ENCODE data around the gene TCL1A. TPM values are rescaled to one million over a fixed set of nuclear protein-coding genes. Genes with fewer than 3 reads are reported as not detected.
"Not testable (repeated sequence)": the region's sequence is repeated elsewhere in the genome, so short reads cannot be mapped to it uniquely, and the experiment has no call there.

Gene TCL1A
- total RNA-seq, 2 experiments from 2014 or later = not detected

DNA sequence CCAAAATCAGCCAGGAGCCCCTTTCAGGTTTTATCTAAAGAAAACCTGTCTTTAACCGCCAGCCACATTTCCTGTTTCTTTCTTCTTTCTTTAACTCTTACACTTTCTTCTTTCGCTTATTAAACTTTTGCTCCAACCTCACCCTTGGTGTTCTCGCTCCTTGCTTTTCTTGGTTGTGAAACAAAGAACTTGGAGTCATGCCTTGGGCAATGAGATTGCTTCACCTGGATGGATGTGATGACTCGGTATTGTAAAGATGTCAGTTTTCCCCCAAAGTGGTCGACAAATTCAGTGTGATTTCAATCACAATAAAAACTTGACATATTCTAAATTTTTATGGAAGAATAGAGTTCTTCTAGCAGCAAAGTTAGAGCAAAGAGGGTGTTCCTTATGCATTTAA is 16.2 kb upstream of the TCL1A start:
- no peaks in the 10 kb centered on the region for H3K4me1 Mint-ChIP-seq
- intact Hi-C loops (cut with DNase I, micrococcal nuclease) = no loop called here
- H3K27me3 Mint-ChIP-seq = peaks cover 34% of the 10 kb centered on the region
- POLR2A ChIA-PET = no interaction called here
- ATAC-seq (no peak), DNase-seq (no peak)
- H3K36me3 Mint-ChIP-seq (ENCODE audit: low read depth) = no peaks in the 10 kb centered on the region
- no peak overlapping the region for H3K27ac Mint-ChIP-seq
- CTCF ChIA-PET = interaction anchor here (1.0 kb wide), 1 partner anchor 13 kb away, joined by 4 read pairs; no protein-coding TSS in a partner anchor
- H3K9me3 Mint-ChIP-seq (ENCODE audit: low read depth) = no peaks in the 10 kb centered on the region
- no peak overlapping the region for H3K4me3 Mint-ChIP-seq

DNA sequence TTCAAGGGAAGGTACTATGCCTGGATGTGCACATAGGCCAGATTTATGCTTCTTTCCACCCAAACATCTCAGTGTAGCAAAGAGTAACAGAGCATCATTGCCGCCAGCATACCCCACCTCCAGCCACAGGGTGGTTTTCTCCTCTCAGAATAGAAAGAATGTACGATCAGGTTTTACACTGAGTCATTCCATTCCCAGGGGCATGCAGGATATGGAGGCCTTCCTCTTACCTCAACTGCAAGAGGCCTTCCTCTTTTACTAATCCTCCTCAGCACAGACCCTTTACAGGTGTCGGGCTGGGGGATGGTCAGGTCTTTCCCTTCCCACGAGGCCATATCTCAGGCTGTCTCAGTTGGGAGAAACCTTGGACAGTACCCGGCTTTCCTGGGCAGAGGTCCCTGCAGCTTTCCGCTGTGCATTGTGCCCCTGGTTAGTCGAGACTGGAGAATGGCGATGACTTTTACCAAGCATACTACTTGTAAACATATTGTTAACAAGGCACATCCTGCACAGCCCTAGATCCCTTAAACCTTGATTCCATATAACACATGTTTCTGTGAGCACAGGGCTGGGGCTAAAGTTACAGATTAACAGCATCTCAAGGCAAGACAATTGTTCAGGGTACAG is 15.6 kb upstream of the TCL1A start:
- ATAC-seq; H3K36me3 Mint-ChIP-seq (ENCODE audit: low read depth); POLR2A ChIA-PET; DNase-seq; H3K4me3 Mint-ChIP-seq; CTCF ChIA-PET; intact Hi-C loops (cut with DNase I, micrococcal nuclease); H3K27ac Mint-ChIP-seq; H3K9me3 Mint-ChIP-seq (ENCODE audit: low read depth); H3K4me1 Mint-ChIP-seq: not testable (repeated sequence)
- H3K27me3 Mint-ChIP-seq = peaks cover 37% of the 10 kb centered on the region

DNA sequence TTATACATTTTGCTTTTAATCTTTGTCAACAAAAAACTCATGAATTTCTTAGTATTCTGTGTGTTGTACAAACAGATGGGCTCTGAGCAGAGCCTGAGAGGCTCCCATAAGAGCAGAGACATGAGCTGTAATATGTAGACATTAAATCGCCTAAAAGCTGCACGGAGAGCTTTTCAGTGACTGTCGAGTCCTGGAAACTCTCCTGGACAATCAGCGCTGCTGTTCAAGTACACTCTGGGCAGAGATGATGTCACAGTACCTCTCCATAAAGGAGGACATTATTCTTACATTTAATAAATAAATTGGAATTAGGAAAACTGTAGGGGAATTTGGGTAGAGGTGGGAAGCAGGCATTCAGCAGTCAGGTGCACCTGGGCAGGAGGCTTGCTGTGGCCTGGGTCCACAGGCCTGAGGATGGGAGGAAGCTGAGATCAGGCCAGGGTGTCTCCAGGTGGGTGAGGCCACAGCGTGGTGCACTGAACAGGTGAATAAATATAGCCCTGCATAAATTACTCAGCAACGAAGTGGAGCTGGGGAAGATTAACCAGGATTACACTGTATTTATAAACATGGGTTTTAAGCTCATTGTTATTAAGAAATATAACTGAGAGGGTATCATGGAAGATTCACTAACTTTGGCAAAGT is 13.3 kb upstream of the TCL1A start:
- no peak for DNase-seq
- intact Hi-C loops (cut with DNase I, micrococcal nuclease) = no loop called here
- Mint-ChIP-seq H3K9me3 (ENCODE audit: low read depth) (peaks cover 5% of the 10 kb centered on the region), H3K36me3 (ENCODE audit: low read depth) (no peaks in the 10 kb centered on the region), H3K27me3 (peaks cover 36% of the 10 kb centered on the region), H3K4me3 (no peak overlapping the region), H3K4me1 (no peaks in the 10 kb centered on the region), H3K27ac (no peak overlapping the region)
- ChIA-PET CTCF (no interaction called here), POLR2A (no interaction called here)
- no peak for ATAC-seq

DNA sequence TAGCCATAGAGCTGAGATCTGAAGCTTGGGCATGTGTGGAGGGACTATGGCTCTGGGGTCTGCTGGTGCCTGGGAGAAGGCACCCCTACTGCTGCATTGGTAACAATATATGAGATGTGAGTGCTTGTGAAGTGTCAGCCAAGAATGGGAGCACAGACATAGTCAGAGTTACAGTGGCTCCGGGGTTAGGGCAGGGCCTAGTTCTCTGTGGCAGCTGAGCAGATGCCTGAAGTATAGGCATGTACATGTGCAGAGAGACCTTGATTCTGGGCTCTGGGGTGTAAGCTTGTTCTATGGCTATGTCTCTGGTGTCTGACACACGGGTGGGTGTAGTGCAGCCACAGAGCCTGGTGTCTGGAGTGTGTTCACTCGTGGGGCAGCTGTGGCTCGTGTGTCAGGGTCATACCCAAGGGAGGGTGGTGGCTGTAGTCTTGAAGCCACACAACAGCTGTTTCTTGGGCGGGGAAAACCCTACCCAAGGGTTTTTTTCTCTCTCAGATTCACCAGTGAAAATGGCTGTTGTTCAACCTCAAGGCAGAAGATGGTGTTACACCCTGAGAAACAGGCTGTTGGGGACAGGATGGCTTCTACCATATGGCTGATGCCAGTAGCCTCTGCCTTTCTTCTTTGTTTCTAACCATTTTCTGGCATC is 11.9 kb upstream of the TCL1A start:
- no peaks in the 10 kb centered on the region for H3K36me3 Mint-ChIP-seq (ENCODE audit: low read depth)
- ATAC-seq (no peak), DNase-seq (no peak)
- ChIA-PET CTCF (no interaction called here), POLR2A (no interaction called here)
- no peak overlapping the region for H3K4me3 Mint-ChIP-seq
- no peak overlapping the region for H3K27ac Mint-ChIP-seq
- H3K9me3 Mint-ChIP-seq (ENCODE audit: low read depth) = peaks cover 7% of the 10 kb centered on the region
- H3K27me3 Mint-ChIP-seq = peaks cover 36% of the 10 kb centered on the region
- H3K4me1 Mint-ChIP-seq = no peaks in the 10 kb centered on the region
- intact Hi-C loops (cut with DNase I, micrococcal nuclease) = no loop called here

DNA sequence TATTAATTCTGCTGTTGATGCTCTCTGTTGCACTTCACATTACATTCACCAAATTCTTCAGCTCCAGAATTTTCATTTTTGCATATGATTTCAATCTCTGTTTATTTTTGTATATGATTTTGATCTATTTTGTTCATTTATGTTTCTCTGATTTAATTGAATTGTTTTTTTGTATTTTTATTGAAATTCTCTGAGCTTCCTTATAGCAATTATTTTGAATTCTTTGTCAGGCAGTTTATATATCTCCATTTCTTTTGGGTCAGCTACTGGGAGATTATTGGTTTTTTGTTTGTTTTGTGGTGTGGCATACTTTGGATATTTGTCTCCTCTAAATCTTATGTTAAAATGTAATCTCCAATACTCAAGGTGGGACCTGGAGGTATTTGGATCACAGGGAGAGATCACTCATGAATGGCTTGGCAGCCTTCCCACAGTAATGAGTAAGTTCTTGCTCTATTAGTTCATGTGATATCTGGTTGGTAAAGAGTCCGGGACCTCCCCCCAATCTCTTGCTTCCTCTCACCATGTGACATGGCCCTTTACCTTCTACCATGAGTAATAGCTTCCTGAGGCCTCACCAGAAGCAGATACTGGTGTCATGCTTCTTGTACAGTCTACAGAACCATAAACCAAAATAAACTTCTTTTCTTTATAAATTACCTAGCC is 8.7 kb upstream of the TCL1A start:
- POLR2A ChIA-PET = interaction anchor here (0.7 kb wide), 1 partner anchor 1714 kb away, joined by 3 read pairs; no protein-coding TSS in a partner anchor
- Mint-ChIP-seq H3K27ac (no peak overlapping the region), H3K27me3 (peaks cover 26% of the 10 kb centered on the region), H3K4me3 (no peak overlapping the region), H3K9me3 (ENCODE audit: low read depth) (peaks cover 7% of the 10 kb centered on the region), H3K4me1 (no peaks in the 10 kb centered on the region), H3K36me3 (ENCODE audit: low read depth) (no peaks in the 10 kb centered on the region)
- DNase-seq (no peak), ATAC-seq (no peak)
- intact Hi-C loops (cut with DNase I, micrococcal nuclease) = no loop called here
- CTCF ChIA-PET = no interaction called here

DNA sequence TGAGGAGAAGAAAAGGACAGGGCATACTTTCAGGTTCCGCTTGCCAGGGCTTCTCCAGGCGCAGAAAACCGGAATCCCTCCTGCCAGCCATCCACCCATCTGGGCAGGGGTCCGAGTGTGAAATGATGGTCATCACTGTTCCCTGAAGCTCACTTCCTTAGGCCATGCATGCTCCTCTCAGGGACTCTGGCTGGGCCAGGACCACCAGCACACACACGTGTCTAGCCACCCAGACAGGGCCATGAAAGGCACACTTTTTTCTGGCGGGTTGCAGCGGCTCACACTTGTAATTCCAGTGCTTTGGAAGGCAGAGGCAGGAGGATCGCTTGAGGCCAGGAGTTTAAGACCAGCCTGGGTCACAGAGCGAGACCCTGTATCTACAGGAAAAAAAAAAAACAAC is 1.5 kb downstream of the TCL1A start:
- Mint-ChIP-seq H3K4me1 (no peaks in the 10 kb centered on the region), H3K9me3 (ENCODE audit: low read depth) (no peaks in the 10 kb centered on the region), H3K27me3 (peaks cover 27% of the 10 kb centered on the region), H3K36me3 (ENCODE audit: low read depth) (no peaks in the 10 kb centered on the region), H3K27ac (no peak overlapping the region), H3K4me3 (no peak overlapping the region)
- ChIA-PET POLR2A (no interaction called here), CTCF (no interaction called here)
- intact Hi-C loops (cut with DNase I, micrococcal nuclease) = no loop called here
- DNase-seq (no peak), ATAC-seq (no peak)

DNA sequence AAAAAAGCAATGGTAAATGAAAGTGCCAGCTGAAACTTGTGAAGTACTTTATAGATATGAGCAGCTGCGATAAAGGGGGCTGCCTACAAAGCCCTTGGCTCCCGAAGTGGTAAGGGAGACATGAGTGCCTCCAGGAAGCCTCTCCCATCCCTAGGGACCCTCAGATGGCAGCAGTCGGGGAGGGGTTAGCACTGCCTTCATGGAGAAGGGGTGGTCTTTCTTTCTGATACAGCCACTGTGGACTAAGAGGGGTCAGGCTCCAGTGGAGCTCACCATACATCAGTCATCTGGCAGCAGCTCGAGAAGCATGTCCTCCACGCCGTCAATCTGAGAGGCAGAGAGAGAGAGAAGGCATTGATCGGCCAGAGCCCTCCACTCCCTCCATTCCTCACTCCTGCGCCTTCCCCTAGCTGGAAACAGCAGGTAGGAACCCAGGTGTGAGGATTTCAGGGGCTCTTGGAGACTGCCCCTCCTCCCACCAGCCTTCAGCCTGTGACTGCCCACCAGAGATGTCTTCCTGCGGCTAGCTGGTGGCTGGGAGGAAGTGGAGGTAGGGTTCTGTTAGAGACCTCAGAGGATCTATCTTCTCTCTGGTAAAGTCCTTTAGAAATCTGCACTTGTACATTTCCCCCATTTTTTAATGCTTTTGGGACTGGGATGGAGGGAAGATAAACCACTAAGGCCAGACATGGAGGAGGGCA is 2.3 kb downstream of the TCL1A start:
- intact Hi-C loops (cut with DNase I, micrococcal nuclease) = no loop called here
- H3K27ac Mint-ChIP-seq = no peak overlapping the region
- DNase-seq = no peak
- H3K27me3 Mint-ChIP-seq = peaks cover 28% of the 10 kb centered on the region
- no peaks in the 10 kb centered on the region for H3K36me3 Mint-ChIP-seq (ENCODE audit: low read depth)
- POLR2A ChIA-PET = no interaction called here
- H3K4me3 Mint-ChIP-seq = no peak overlapping the region
- CTCF ChIA-PET = no interaction called here
- no peaks in the 10 kb centered on the region for H3K9me3 Mint-ChIP-seq (ENCODE audit: low read depth)
- ATAC-seq = no peak
- no peaks in the 10 kb centered on the region for H3K4me1 Mint-ChIP-seq

DNA sequence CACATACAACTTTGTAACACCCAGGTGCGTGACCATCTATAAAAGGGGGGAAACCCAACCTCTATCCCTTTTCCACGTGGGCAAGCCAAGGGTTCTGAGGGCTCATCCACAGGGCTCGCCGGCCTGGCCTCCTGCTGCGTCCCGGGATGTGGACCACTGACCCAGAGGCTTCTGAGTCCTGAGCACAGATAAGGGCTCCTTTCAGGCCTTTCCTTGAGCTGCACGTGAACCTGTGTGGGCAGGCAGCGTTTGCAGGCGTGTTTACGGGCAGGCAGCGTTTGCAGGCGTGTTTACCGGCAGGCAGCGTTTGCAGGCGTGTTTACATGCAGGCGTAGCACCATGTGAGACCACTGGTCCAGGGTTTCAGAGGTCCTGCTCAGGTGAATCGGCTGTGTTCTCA is 3.8 kb downstream of the TCL1A start:
- DNase-seq (no peak), ATAC-seq (no peak)
- ChIA-PET CTCF (no interaction called here), POLR2A (interaction anchor here (0.6 kb wide), 1 partner anchor 155 kb away, joined by 5 read pairs; no protein-coding TSS in a partner anchor)
- Mint-ChIP-seq H3K4me1 (no peaks in the 10 kb centered on the region), H3K27ac (no peak overlapping the region), H3K9me3 (ENCODE audit: low read depth) (no peaks in the 10 kb centered on the region), H3K27me3 (peaks cover 30% of the 10 kb centered on the region), H3K4me3 (no peak overlapping the region), H3K36me3 (ENCODE audit: low read depth) (no peaks in the 10 kb centered on the region)
- intact Hi-C loops (cut with DNase I, micrococcal nuclease) = no loop called here

DNA sequence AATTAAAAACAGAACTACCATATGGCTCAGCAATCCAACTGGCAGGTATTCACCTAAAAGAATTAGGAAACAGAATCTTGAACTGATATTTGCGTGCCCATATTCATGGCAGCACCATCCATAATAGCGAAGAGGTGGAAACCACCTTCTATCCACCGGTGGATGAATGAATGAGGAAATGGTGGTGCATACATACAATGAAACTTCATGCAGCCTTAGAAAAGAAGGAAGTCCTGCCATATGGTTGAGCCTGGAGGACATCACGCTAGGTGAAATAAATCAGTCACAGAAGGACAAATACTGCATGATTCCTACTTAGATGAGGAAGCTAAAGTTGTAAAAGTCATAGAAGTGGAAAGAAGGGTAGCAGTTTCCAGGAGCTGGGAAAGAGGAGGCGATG is 6.6 kb downstream of the TCL1A start:
- intact Hi-C loops (cut with DNase I, micrococcal nuclease) = no loop called here
- CTCF ChIA-PET = no interaction called here
- DNase-seq = no peak
- no peaks in the 10 kb centered on the region for H3K4me1 Mint-ChIP-seq
- POLR2A ChIA-PET = no interaction called here
- no peak for ATAC-seq
- H3K27me3 Mint-ChIP-seq = peaks cover 31% of the 10 kb centered on the region
- no peak overlapping the region for H3K27ac Mint-ChIP-seq
- H3K4me3 Mint-ChIP-seq = no peak overlapping the region
- no peaks in the 10 kb centered on the region for H3K9me3 Mint-ChIP-seq (ENCODE audit: low read depth)
- no peaks in the 10 kb centered on the region for H3K36me3 Mint-ChIP-seq (ENCODE audit: low read depth)

DNA sequence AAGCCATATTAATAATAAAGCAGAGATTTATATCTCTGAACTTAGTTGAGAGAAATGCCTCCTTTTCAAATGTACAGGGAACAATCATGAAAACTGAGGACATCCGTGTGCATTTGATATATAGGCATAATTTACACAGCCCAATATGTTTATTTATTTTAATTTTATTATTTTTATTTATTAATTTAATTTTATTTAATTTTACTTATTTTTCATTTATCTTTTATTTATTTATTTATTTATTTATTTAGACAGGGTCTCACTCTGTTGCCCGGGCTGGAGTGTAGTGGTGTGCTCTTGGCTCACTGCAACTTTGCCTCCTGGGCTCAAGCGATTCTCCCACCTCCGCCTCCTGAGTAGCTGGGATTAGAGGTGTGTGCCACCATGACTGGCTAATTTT is 8.4 kb downstream of the TCL1A start:
- Mint-ChIP-seq H3K27me3 (peaks cover 31% of the 10 kb centered on the region), H3K27ac (no peak overlapping the region), H3K4me3 (no peak overlapping the region), H3K9me3 (ENCODE audit: low read depth) (no peaks in the 10 kb centered on the region), H3K4me1 (no peaks in the 10 kb centered on the region), H3K36me3 (ENCODE audit: low read depth) (no peaks in the 10 kb centered on the region)
- no peak for ATAC-seq
- POLR2A ChIA-PET = no interaction called here
- DNase-seq = no peak
- intact Hi-C loops (cut with DNase I, micrococcal nuclease) = no loop called here
- CTCF ChIA-PET = interaction anchor here (0.5 kb wide), 1 partner anchor 53 kb away, joined by 3 read pairs; no protein-coding TSS in a partner anchor

DNA sequence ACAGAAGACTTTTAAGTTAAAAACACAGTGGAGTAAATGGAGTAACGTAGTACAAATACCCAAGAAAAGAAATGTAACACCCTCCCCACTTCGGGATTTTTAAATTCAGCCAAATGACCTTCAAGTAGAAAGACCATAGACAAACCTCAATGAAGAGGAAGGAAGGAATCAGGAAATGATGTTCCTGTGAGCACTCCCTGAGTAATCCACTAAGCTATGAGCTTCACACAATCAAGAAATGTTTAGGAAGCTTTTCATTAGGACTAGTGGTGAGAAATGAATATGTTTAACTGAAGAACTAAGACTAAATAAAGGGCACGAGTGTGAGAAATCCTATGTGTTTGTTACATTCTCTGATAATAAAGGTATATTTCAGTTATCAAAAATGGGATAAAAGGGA is 10.1 kb downstream of the TCL1A start:
- DNase-seq (no peak), ATAC-seq (no peak)
- no peak overlapping the region for H3K4me3 Mint-ChIP-seq
- H3K27ac Mint-ChIP-seq = no peak overlapping the region
- no peaks in the 10 kb centered on the region for H3K9me3 Mint-ChIP-seq (ENCODE audit: low read depth)
- POLR2A ChIA-PET = no interaction called here
- H3K27me3 Mint-ChIP-seq = peaks cover 27% of the 10 kb centered on the region
- intact Hi-C loops (cut with DNase I, micrococcal nuclease) = no loop called here
- peaks cover 2% of the 10 kb centered on the region for H3K4me1 Mint-ChIP-seq
- CTCF ChIA-PET = no interaction called here
- no peaks in the 10 kb centered on the region for H3K36me3 Mint-ChIP-seq (ENCODE audit: low read depth)

All from activated CD4-positive, alpha-beta T cell treated with anti-CD3 and anti-CD28 coated beads for 36 hours (primary cell).